ENCODE measurements around the gene CELSR1. TPM values are rescaled to one million over a fixed set of nuclear protein-coding genes. Genes with fewer than 3 reads are reported as not detected.

CELSR1 gene
- total and polyA plus RNA-seq, 2 of the 13 experiments (the other 11 are each of a cell fraction or from before 2014, with no cell fraction given): 0.78 to 1.8 TPM

GRCh38 chr22:46473021-46473779, 64.2 kb downstream of the CELSR1 start:
- BruUV-seq (replicated peaks): no TSS peak
- WGBS (ENCODE audit: low lambda C conversion rate): 73% methylated on average over 22 of the region's 28 CpGs
- Histone ChIP-seq H3K9ac (ENCODE audit: insufficient read depth, low read depth, low read length) (no peak overlapping the region), H3K4me3 (replicated peaks in 1 of 3; ENCODE audit: insufficient read depth in 1 of 3, low read depth in 2 of 3, low read length in 3 of 3) (no peak overlapping the region), H3K4me1 (ENCODE audit: insufficient read depth, low read length) (peaks cover 12% of the 10 kb centered on the region), H3K79me2 (ENCODE audit: insufficient read depth, low read length) (no peaks in the 10 kb centered on the region), H4K20me1 (ENCODE audit: insufficient read depth, low read length) (0 out of 2 replicates have a peak, but pooled peaks cover 2% of the 10 kb centered on the region), H2AFZ (ENCODE audit: low read length) (no peak overlapping the region), H3K4me2 (ENCODE audit: low read depth, low read length) (no peak overlapping the region), H3K9me3 (ENCODE audit: low read length) (no peaks in the 10 kb centered on the region), H3K27me3 (ENCODE audit: control insufficient read depth in 1 of 2, insufficient read depth in 2 of 2, low read length in 2 of 2) (peaks cover 5 to 10% of the 10 kb centered on the region in 2 experiments; a peak in 3 of 5 replicates), H3K36me3 (replicated peaks in 1 of 2; ENCODE audit: control insufficient read depth in 1 of 2, insufficient read depth in 2 of 2, low read length in 2 of 2) (no peaks in the 10 kb centered on the region), H3K27ac (ENCODE audit: extremely low read length, insufficient read depth, low read length) (no peak overlapping the region)
- intact Hi-C loops (cut with micrococcal nuclease; ENCODE audit: unreplicated experiment): no loop called here
- ChIA-PET CTCF (ENCODE audit: low intra/inter-chr PET ratio, low total read pairs) (no interaction called here), POLR2A (no interaction called here)
- FAIRE-seq (no peak), ATAC-seq (peak; percentile 24; the same call in 1 of the 3 replicates), DNase-seq (ENCODE audit: low spot score) (no peak)
- TF ChIP-seq DNMT1 (CRISPR knock-in tag; IDR thresholded peaks at IDR 0.05) (no peak), SRSF1 (optimal IDR thresholded peaks at IDR 0.05; ENCODE audit: low read depth, low read length) (no peak), ZSCAN22 (CRISPR knock-in tag; IDR thresholded peaks at IDR 0.05) (no peak), GTF2F1 (IDR thresholded peaks at IDR 0.05; ENCODE audit: low read length) (no peak), ZNF773 (CRISPR knock-in tag; IDR thresholded peaks at IDR 0.05; ENCODE audit: borderline replicate concordance) (no peak)
- TF ChIP-seq, protein P1, sequence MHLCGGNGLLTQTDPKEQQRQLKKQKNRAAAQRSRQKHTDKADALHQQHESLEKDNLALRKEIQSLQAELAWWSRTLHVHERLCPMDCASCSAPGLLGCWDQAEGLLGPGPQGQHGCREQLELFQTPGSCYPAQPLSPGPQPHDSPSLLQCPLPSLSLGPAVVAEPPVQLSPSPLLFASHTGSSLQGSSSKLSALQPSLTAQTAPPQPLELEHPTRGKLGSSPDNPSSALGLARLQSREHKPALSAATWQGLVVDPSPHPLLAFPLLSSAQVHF (CRISPR knock-in tag; IDR thresholded peaks at IDR 0.05): no peak
- in situ Hi-C loops (cut with HindIII; ENCODE audit: extremely low pct_ligation_motif_present, low pct_unique_long_range_greater_than_20kb): no loop called here

GRCh38 chr22:46472722-46473016, 64.8 kb downstream of the CELSR1 start:
- POLR2A ChIA-PET: no interaction called here
- BruUV-seq (replicated peaks): no TSS peak
- DNase-seq (ENCODE audit: low spot score) (no peak), ATAC-seq (no peak), FAIRE-seq (no peak)
- WGBS (ENCODE audit: low lambda C conversion rate): 81% methylated on average over 8 of the region's 8 CpGs
- Histone ChIP-seq H3K36me3 (replicated peaks in 1 of 2; ENCODE audit: control insufficient read depth in 1 of 2, insufficient read depth in 2 of 2, low read length in 2 of 2) (no peaks in the 10 kb centered on the region), H3K27ac (ENCODE audit: extremely low read length, insufficient read depth, low read length) (no peak overlapping the region), H3K4me2 (ENCODE audit: low read depth, low read length) (no peak overlapping the region), H3K79me2 (ENCODE audit: insufficient read depth, low read length) (no peaks in the 10 kb centered on the region), H3K4me3 (replicated peaks in 1 of 3; ENCODE audit: insufficient read depth in 1 of 3, low read depth in 2 of 3, low read length in 3 of 3) (no peak overlapping the region), H3K4me1 (ENCODE audit: insufficient read depth, low read length) (peaks cover 12% of the 10 kb centered on the region), H3K9ac (ENCODE audit: insufficient read depth, low read depth, low read length) (no peak overlapping the region), H4K20me1 (ENCODE audit: insufficient read depth, low read length) (0 out of 2 replicates have a peak, but pooled peaks cover 2% of the 10 kb centered on the region), H3K27me3 (ENCODE audit: control insufficient read depth in 1 of 2, insufficient read depth in 2 of 2, low read length in 2 of 2) (peaks cover 5 to 10% of the 10 kb centered on the region in 2 experiments; a peak in 3 of 5 replicates), H2AFZ (ENCODE audit: low read length) (no peak overlapping the region), H3K9me3 (ENCODE audit: low read length) (no peaks in the 10 kb centered on the region)
- TF ChIP-seq BCL6 (CRISPR knock-in tag; IDR thresholded peaks at IDR 0.05) (no peak), AHR (CRISPR knock-in tag; IDR thresholded peaks at IDR 0.05) (no peak), ZNF761 (CRISPR knock-in tag; conservative IDR thresholded peaks at IDR 0.05) (no peak)
- intact Hi-C loops (cut with micrococcal nuclease; ENCODE audit: unreplicated experiment) (no loop called here), in situ Hi-C loops (cut with HindIII; ENCODE audit: extremely low pct_ligation_motif_present, low pct_unique_long_range_greater_than_20kb) (no loop called here)
- CTCF ChIA-PET (ENCODE audit: low intra/inter-chr PET ratio, low total read pairs): no interaction called here
